B cell (primary cell): ENCODE results near the gene STMN1. TPM values are rescaled to one million over a fixed set of nuclear protein-coding genes. Genes with fewer than 3 reads are reported as not detected.

Source experiments
- ATAC-seq: fragments of 200-7000 bp; cut with Tn5 transposase; one replicate; pipeline ENCODE4 v1.10.0; 2021; ENCODE audit warnings: low read depth, mild to moderate bottlenecking, moderate number of reproducible peaks, moderate library complexity
- CTCF ChIA-PET: fragments of 350-600 bp; sonication (Branson Sonifier 250); formaldehyde crosslinking; loops from one replicate; lab custom pipeline; 2021; ENCODE audit warnings: antibody characterized with exemption, inconsistent platforms; lab: Charles Lee
- POLR2A ChIA-PET: fragments of 350-600 bp; sonication (Branson Sonifier 250); formaldehyde crosslinking; loops from one replicate; lab custom pipeline; 2021; ENCODE audit warnings: antibody characterized with exemption; lab: Charles Lee
- DNase-seq: peaks from one replicate; pipeline ENCODE4 v3.0.0; 2013
- H2AFZ ChIP-seq: 2 replicates; pipeline ENCODE4 v1.6.1; 2012; ENCODE audit warnings: mild to moderate bottlenecking, low read depth, low read length; ENCODE audit not compliant: insufficient read depth, poor library complexity, severe bottlenecking
- H3K27ac ChIP-seq, 2 donors: 1 replicate in 1 of 2; 2 replicates in 1 of 2; pipeline ENCODE4 v1.5.1; 2012 to 2013; ENCODE audit warnings: low read length in 2 of 2, mild to moderate bottlenecking in 2 of 2, moderate library complexity in 1 of 2
- H3K27me3 ChIP-seq, 4 experiments: fragments of 200-600 bp in 1 of 4; sonication (generic) in 1 of 4; replicated peaks in 1 of 4; 1 replicate in 2 of 4; 2 replicates in 2 of 4; pipeline versions ENCODE4 v1.6.1 to v1.7.0; 2013 to 2016; ENCODE audit warnings: low read length in 3 of 4, mild to moderate bottlenecking in 2 of 4, mixed read lengths in 1 of 4, moderate library complexity in 1 of 4; ENCODE audit not compliant: insufficient read depth in 4 of 4, control insufficient read depth in 3 of 4; ENCODE audit errors: control extremely low read depth in 1 of 4
- H3K36me3 ChIP-seq, 2 experiments: replicated peaks in 1 of 2; 1 replicate in 1 of 2; 2 replicates in 1 of 2; pipeline versions ENCODE4 v1.6.1 to v1.7.1; 2013; ENCODE audit warnings: low read length in 1 of 2; ENCODE audit not compliant: insufficient read depth in 2 of 2, control insufficient read depth in 1 of 2; ENCODE audit errors: control extremely low read depth in 1 of 2, extremely low read depth in 1 of 2
- H3K4me1 ChIP-seq, 2 donors: fragments of 200-600 bp in 1 of 2; sonication (generic) in 1 of 2; 1 replicate in 1 of 2; 2 replicates in 1 of 2; pipeline versions ENCODE4 v1.5.1 to v1.6.1; 2013 to 2017; ENCODE audit warnings: low read length in 2 of 2; ENCODE audit not compliant: control insufficient read depth in 2 of 2, insufficient read depth in 2 of 2
- H3K4me2 ChIP-seq: replicated peaks from 2 replicates; pipeline ENCODE3; 2012; ENCODE audit warnings: mild to moderate bottlenecking, low read depth, low read length; ENCODE audit not compliant: poor library complexity, severe bottlenecking
- H3K4me3 ChIP-seq, 5 experiments: fragments of 200-600 bp in 1 of 5; sonication (generic) in 1 of 5; 1 replicate in 3 of 5; 2 replicates in 2 of 5; pipeline versions ENCODE4 v1.5.1 to v1.7.0; 2011 to 2016; ENCODE audit warnings: low read length in 4 of 5, mild to moderate bottlenecking in 4 of 5, low read depth in 2 of 5, control low read depth in 1 of 5, moderate library complexity in 1 of 5; ENCODE audit not compliant: insufficient read depth in 1 of 5; ENCODE audit errors: control extremely low read depth in 1 of 5, extremely low read depth in 1 of 5
- H3K79me2 ChIP-seq: fragments of 200-600 bp; sonication (generic); one replicate; pipeline ENCODE4 v1.6.0; 2016; ENCODE audit warnings: low read length; ENCODE audit not compliant: control insufficient read depth, insufficient read depth
- H3K9ac ChIP-seq: fragments of 200-600 bp; sonication (generic); 2 replicates; pipeline ENCODE4 v1.6.1; 2017; ENCODE audit warnings: mild to moderate bottlenecking, low read length, moderate library complexity
- H3K9me3 ChIP-seq, 3 donors: one replicate each; pipeline versions ENCODE4 v1.6.1 to v1.7.1; 2013; ENCODE audit warnings: low read length in 2 of 3; ENCODE audit not compliant: control insufficient read depth in 2 of 3, insufficient read depth in 1 of 3; ENCODE audit errors: control extremely low read depth in 1 of 3
- H4K20me1 ChIP-seq: 2 replicates; pipeline ENCODE4 v1.6.0; 2012; ENCODE audit warnings: mild to moderate bottlenecking, low read length; ENCODE audit not compliant: insufficient read depth, control insufficient read depth, poor library complexity, severe bottlenecking
- H3K27ac Mint-ChIP-seq: one replicate; pipeline ENCODE4 v1.8.0; 2021; ENCODE audit warnings: mixed read lengths
- H3K27me3 Mint-ChIP-seq: one replicate; pipeline ENCODE4 v1.8.0; 2021; ENCODE audit warnings: mixed read lengths
- H3K4me1 Mint-ChIP-seq: one replicate; pipeline ENCODE4 v1.8.0; 2021; ENCODE audit warnings: mixed read lengths
- H3K4me3 Mint-ChIP-seq: one replicate; pipeline ENCODE4 v1.8.0; 2021; ENCODE audit warnings: mixed read lengths
- H3K9me3 Mint-ChIP-seq: one replicate; pipeline ENCODE4 v1.8.0; 2022; ENCODE audit warnings: mixed read lengths; ENCODE audit not compliant: insufficient read depth
- EZH2 ChIP-seq: IDR thresholded peaks from 2 replicates; pipeline ENCODE4 v1.6.1; 2012; ENCODE audit warnings: borderline replicate concordance, low read depth, mild to moderate bottlenecking, moderate library complexity, low read length; ENCODE audit not compliant: insufficient read depth, poor library complexity, severe bottlenecking
- WGBS: methylation state at CpG from one replicate; pipeline ENCODE4 v1.1.5; 2013; ENCODE audit warnings: missing lambda C conversion rate; ENCODE audit not compliant: insufficient coverage; 5-methylcytosine and 5-hydroxymethylcytosine counted together
- intact Hi-C: fragments of 100-400 bp; cut with micrococcal nuclease; formaldehyde crosslinking; loops from one replicate; pipeline ENCODE4 v1.10.0; 2022
- polyA plus RNA-seq: library from polyadenylated mRNA; depleted of rRNA; stranded (reverse); fragments of >200 nt; gene quantifications from 2 replicates; pipeline ENCODE4 v1.2.3, GENCODE V29; 2012
- total RNA-seq, 2 donors: library from RNA; stranded (reverse); fragments of 120-200 nt in 1 of 2; gene quantifications; 1 replicate in 1 of 2; 2 replicates in 1 of 2; pipeline versions ENCODE4 v1.2.3 to v1.2.4, GENCODE V29; 2013 to 2022
- TF ChIP-seq, protein P1 (sequence below): fragments of 200-600 bp; IDR thresholded peaks from one replicate; pipeline ENCODE4 v1.8.0; 2022; ENCODE audit warnings: antibody characterized with exemption, mild to moderate bottlenecking

Gene STMN1
- total and polyA plus RNA-seq, 2 donors (not counting 1 experiment from before 2014, with no cell fraction given): 9.9 to 48.0 TPM

DNA sequence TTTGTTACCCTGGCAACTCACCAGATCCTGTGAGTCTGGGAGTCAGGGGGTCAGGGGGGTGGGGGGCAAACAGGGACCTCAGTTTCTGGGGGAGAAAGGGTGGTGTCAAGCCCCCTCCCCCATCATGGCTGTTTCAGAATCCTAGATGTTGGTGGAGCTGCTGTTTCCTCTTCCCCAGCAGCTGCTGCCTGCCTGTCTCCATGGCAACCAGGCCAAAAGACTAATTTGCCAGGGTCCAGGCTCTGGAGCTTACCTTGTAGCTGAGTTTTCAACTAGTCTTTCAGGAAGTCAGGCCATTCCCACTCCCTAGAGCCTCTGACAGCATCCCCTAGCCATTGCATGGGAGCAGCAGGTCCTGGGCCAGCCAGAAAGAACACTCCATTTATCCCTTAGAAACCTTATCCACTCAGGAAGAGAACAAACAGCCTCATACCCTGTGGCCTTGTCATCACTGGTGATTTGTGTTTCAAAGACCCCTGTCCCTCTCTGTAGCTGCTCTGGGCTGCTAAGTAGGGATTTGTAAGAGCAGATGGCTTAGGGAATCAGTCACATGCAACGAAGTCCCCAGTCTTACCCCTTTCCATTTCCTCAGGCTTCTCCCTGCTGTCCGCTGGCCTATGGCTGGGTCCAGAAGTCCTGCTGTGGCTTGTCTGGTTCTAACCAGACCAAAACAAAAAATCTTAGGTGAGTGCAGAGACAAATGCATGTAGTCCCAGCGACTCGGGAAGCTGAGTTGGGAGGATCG lies 21.5 kb upstream of the STMN1 start:
- H3K36me3 ChIP-seq: no peaks in the 10 kb centered on the region
- WGBS: 100% methylated on average over 3 of the region's 5 CpGs
- no peak overlapping the region for H3K27ac ChIP-seq
- no peaks in the 10 kb centered on the region for H3K79me2 ChIP-seq
- Mint-ChIP-seq H3K9me3 (no peaks in the 10 kb centered on the region), H3K27ac (no peak overlapping the region), H3K27me3 (peaks cover 49% of the 10 kb centered on the region), H3K4me1 (peaks cover 8% of the 10 kb centered on the region), H3K4me3 (no peak overlapping the region)
- ChIA-PET POLR2A (no interaction called here), CTCF (no interaction called here)
- no peak for TF ChIP-seq EZH2
- TF ChIP-seq, protein P1, sequence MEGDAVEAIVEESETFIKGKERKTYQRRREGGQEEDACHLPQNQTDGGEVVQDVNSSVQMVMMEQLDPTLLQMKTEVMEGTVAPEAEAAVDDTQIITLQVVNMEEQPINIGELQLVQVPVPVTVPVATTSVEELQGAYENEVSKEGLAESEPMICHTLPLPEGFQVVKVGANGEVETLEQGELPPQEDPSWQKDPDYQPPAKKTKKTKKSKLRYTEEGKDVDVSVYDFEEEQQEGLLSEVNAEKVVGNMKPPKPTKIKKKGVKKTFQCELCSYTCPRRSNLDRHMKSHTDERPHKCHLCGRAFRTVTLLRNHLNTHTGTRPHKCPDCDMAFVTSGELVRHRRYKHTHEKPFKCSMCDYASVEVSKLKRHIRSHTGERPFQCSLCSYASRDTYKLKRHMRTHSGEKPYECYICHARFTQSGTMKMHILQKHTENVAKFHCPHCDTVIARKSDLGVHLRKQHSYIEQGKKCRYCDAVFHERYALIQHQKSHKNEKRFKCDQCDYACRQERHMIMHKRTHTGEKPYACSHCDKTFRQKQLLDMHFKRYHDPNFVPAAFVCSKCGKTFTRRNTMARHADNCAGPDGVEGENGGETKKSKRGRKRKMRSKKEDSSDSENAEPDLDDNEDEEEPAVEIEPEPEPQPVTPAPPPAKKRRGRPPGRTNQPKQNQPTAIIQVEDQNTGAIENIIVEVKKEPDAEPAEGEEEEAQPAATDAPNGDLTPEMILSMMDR: no peak
- DNase-seq: no peak
- ATAC-seq: no peak
- H3K4me2 ChIP-seq: no peak overlapping the region
- intact Hi-C loops: no loop called here
- H3K9ac ChIP-seq: no peak overlapping the region
- H3K4me3 ChIP-seq: no peak overlapping the region
- H3K4me1 ChIP-seq: peaks cover 8 to 11% of the 10 kb centered on the region in 2 donors
- no peak overlapping the region for H2AFZ ChIP-seq
- peaks cover 0 to 11% (median 11%) of the 10 kb centered on the region in 4 experiments for H3K27me3 ChIP-seq
- H4K20me1 ChIP-seq: no peaks in the 10 kb centered on the region
- H3K9me3 ChIP-seq: peaks cover 0 to under 1% (median 0%) of the 10 kb centered on the region in 3 donors

DNA sequence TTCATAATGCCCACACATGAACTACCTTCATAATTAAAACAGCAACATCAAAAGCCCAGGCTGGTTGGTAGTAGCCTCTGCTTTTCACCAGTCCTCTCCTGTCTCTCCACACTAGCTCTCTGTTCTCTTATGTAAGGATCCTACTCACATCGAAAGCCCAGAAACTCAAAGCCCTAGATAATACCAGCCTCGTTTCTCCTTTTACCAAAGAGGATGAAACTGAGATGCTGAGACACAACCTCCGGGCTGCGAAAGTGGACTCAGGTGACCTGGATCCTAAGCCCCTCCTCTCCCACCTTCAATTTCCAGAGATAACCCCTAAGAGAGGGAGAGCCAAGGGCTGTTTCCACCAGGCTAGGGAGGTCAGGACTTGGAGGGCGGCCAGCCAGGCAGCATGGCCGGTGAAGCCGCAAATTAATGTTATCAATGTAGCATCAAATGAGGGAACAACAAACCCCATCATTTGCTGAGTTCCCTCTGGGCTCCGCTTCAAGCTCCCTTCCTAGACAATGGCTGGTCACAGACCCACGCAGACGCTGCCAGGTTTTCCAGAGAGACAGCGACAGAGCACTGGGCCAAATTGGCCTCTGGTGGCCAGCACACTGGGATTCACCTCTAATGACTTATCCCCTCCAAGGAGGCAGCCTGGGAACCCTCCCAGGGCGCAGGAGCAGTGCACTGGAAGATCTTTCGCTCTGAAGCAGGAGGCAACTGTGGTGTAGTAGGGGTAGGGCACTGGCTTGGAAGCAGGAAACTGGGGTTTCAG lies 20.7 kb upstream of the STMN1 start:
- intact Hi-C loops: no loop called here
- ATAC-seq (no peak), DNase-seq (no peak)
- Histone ChIP-seq H3K4me2 (no peak overlapping the region), H3K4me1 (peaks cover 15 to 19% of the 10 kb centered on the region in 2 donors), H3K36me3 (no peaks in the 10 kb centered on the region), H3K9ac (no peak overlapping the region), H3K9me3 (peaks cover 0 to 6% (median 0%) of the 10 kb centered on the region in 3 donors), H4K20me1 (no peaks in the 10 kb centered on the region), H3K4me3 (no peak overlapping the region), H3K27ac (no peak overlapping the region), H3K27me3 (peaks cover 0 to 19% (median 18%) of the 10 kb centered on the region in 4 experiments), H2AFZ (no peak overlapping the region), H3K79me2 (no peaks in the 10 kb centered on the region)
- Mint-ChIP-seq H3K9me3 (no peaks in the 10 kb centered on the region), H3K27me3 (peaks cover 49% of the 10 kb centered on the region), H3K4me1 (peaks cover 14% of the 10 kb centered on the region), H3K4me3 (no peak overlapping the region), H3K27ac (no peak overlapping the region)
- ChIA-PET CTCF (no interaction called here), POLR2A (no interaction called here)
- WGBS: 89% methylated on average over 11 of the region's 13 CpGs
- TF ChIP-seq, protein P1: no peak
- TF ChIP-seq EZH2: no peak
